ENCODE results near the gene KIF5B. TPM values are rescaled to one million over a fixed set of nuclear protein-coding genes. Genes with fewer than 3 reads are reported as not detected.

Gene KIF5B
- total and polyA plus RNA-seq, 9 of the 15 experiments (the other 6 are each of a cell fraction or from before 2014, with no cell fraction given), result 24.4 to 94.4 (median 68.9) TPM

DNA sequence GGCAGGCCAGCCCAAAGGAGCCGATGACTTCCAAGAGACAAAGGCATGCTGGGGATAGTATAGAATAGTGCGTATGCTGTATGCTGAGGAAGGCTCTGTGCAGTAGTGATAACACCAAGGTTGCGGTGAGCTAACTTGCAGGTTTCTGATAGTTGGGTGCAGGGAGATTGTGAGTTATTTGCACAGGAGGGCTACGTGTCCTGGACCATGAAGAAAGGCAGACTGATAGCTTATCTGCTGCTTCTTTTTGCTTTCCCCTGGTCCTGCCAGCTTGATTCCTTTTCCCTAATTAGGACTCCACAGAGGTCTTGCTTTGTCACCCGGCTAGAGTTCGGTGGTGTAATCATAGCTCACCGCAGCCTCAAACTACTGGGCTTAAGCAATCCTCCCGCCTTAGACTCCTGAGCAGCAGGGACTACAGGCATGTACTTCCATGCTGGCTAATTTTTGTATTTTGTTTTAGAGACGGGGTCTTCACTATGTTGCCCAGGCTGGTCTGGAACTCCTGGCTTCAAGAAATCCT is 83.6 kb downstream of the KIF5B start (continued):
- TF ChIP-seq U2AF1 (optimal IDR thresholded peaks at IDR 0.05; ENCODE audit: low read depth, low read length), result no peak
- TF ChIP-seq, protein P1, sequence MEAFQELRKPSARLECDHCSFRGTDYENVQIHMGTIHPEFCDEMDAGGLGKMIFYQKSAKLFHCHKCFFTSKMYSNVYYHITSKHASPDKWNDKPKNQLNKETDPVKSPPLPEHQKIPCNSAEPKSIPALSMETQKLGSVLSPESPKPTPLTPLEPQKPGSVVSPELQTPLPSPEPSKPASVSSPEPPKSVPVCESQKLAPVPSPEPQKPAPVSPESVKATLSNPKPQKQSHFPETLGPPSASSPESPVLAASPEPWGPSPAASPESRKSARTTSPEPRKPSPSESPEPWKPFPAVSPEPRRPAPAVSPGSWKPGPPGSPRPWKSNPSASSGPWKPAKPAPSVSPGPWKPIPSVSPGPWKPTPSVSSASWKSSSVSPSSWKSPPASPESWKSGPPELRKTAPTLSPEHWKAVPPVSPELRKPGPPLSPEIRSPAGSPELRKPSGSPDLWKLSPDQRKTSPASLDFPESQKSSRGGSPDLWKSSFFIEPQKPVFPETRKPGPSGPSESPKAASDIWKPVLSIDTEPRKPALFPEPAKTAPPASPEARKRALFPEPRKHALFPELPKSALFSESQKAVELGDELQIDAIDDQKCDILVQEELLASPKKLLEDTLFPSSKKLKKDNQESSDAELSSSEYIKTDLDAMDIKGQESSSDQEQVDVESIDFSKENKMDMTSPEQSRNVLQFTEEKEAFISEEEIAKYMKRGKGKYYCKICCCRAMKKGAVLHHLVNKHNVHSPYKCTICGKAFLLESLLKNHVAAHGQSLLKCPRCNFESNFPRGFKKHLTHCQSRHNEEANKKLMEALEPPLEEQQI (IDR thresholded peaks at IDR 0.05), result peak; percentile 95
- TF ChIP-seq ZNF253 (CRISPR knock-in tag; conservative IDR thresholded peaks at IDR 0.05), result no peak
- TF ChIP-seq, protein P2, sequence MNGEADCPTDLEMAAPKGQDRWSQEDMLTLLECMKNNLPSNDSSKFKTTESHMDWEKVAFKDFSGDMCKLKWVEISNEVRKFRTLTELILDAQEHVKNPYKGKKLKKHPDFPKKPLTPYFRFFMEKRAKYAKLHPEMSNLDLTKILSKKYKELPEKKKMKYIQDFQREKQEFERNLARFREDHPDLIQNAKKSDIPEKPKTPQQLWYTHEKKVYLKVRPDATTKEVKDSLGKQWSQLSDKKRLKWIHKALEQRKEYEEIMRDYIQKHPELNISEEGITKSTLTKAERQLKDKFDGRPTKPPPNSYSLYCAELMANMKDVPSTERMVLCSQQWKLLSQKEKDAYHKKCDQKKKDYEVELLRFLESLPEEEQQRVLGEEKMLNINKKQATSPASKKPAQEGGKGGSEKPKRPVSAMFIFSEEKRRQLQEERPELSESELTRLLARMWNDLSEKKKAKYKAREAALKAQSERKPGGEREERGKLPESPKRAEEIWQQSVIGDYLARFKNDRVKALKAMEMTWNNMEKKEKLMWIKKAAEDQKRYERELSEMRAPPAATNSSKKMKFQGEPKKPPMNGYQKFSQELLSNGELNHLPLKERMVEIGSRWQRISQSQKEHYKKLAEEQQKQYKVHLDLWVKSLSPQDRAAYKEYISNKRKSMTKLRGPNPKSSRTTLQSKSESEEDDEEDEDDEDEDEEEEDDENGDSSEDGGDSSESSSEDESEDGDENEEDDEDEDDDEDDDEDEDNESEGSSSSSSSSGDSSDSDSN (IDR thresholded peaks at IDR 0.05; ENCODE audit: borderline replicate concordance in 1 of 2, low read depth in 2 of 2, low read length in 2 of 2), result peak; percentile 93 to 95; a peak in 3 of 4 replicates
- no peak for TF ChIP-seq TAF7 (tag; IDR thresholded peaks at IDR 0.05)
- no peak for TF ChIP-seq SMAD2 (IDR thresholded peaks at IDR 0.05; ENCODE audit: low read depth, low read length)
- no peak for TF ChIP-seq FOXK1 (CRISPR knock-in tag; IDR thresholded peaks at IDR 0.05; ENCODE audit: borderline replicate concordance)
- peak; percentile 98 to 99 for TF ChIP-seq KDM1A (IDR thresholded peaks at IDR 0.05)
- TF ChIP-seq MIER1 (IDR thresholded peaks at IDR 0.05; ENCODE audit: low read depth), result peak; percentile 57; the same call in 1 of the 2 replicates
- peak; percentile 37; the same call in 1 of the 2 replicates for TF ChIP-seq ELF4 (CRISPR knock-in tag; IDR thresholded peaks at IDR 0.05)
- no peak for TF ChIP-seq CHD1 (IDR thresholded peaks at IDR 0.05; ENCODE audit: low read length)
- peak; percentile 77; the same call in 1 of the 2 replicates for TF ChIP-seq FOXP1 (CRISPR knock-in tag; IDR thresholded peaks at IDR 0.05)
- TF ChIP-seq, protein P3, sequence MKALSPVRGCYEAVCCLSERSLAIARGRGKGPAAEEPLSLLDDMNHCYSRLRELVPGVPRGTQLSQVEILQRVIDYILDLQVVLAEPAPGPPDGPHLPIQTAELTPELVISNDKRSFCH (CRISPR knock-in tag; IDR thresholded peaks at IDR 0.05), result no peak
- TF ChIP-seq, protein P3 (tag; IDR thresholded peaks at IDR 0.05), result peak; percentile 97
- TF ChIP-seq ZBTB12 (CRISPR knock-in tag; IDR thresholded peaks at IDR 0.05), result peak; percentile 51; the same call in 1 of the 2 replicates
- TF ChIP-seq NFIC (IDR thresholded peaks at IDR 0.05), result peak; percentile 97
- no peak for TF ChIP-seq KDM5B (IDR thresholded peaks at IDR 0.05; ENCODE audit: insufficient replicate concordance, low read depth, low read length)
- no peak for TF ChIP-seq GTF2F1 (IDR thresholded peaks at IDR 0.05; ENCODE audit: low read depth, low read length)
- TF ChIP-seq, protein P4, sequence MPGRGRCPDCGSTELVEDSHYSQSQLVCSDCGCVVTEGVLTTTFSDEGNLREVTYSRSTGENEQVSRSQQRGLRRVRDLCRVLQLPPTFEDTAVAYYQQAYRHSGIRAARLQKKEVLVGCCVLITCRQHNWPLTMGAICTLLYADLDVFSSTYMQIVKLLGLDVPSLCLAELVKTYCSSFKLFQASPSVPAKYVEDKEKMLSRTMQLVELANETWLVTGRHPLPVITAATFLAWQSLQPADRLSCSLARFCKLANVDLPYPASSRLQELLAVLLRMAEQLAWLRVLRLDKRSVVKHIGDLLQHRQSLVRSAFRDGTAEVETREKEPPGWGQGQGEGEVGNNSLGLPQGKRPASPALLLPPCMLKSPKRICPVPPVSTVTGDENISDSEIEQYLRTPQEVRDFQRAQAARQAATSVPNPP (IDR thresholded peaks at IDR 0.05; ENCODE audit: borderline replicate concordance, insufficient read depth, insufficient read length), result no peak

Data from K562 (cell line).